ENCODE measurements around the gene XPO6.
A peak's percentile ranks its signal among the peaks of the same experiment; 100 is the strongest.

XPO6 gene

GRCh38 chr16:28196387-28196987 lies 15.3 kb downstream of the XPO6 start:
- ChIA-PET CTCF (interaction anchor here (1.0 to 1.1 kb wide), 2 partner anchors 8 to 16 kb away, joined by 3 to 4 read pairs; no protein-coding TSS in a partner anchor), POLR2A (no interaction called here)
- no peak for DNase-seq (ENCODE audit: extremely low spot score)
- TF ChIP-seq CTCF (IDR thresholded peaks at IDR 0.05; ENCODE audit: control extremely low read depth, extremely low read depth, low read depth, missing control alignments): no peak

- no peak for DNase-seq (ENCODE audit: extremely low spot score)
- ChIA-PET POLR2A (no interaction called here), CTCF (no interaction called here)
- no peak for TF ChIP-seq CTCF (IDR thresholded peaks at IDR 0.05; ENCODE audit: control extremely low read depth, extremely low read depth, low read depth, missing control alignments)
Observed at GRCh38 chr16:28195859-28196258, 15.9 kb downstream of the XPO6 start.

GRCh38 chr16:28193530-28194423 lies 18.0 kb downstream of the XPO6 start:
- ChIA-PET POLR2A (interaction anchor here (0.6 kb wide), 1 partner anchor 39 kb away, joined by 7 read pairs; no protein-coding TSS in a partner anchor), CTCF (interaction anchor here (0.8 to 4.0 kb wide), 9 partner anchors 9 to 30 kb away, joined by 3 to 46 read pairs (median 5); no protein-coding TSS in a partner anchor)
- TF ChIP-seq CTCF (IDR thresholded peaks at IDR 0.05; ENCODE audit: control extremely low read depth, extremely low read depth, low read depth, missing control alignments): no peak
- no peak for DNase-seq (ENCODE audit: extremely low spot score)

GRCh38 chr16:28192806-28193529 lies 18.8 kb downstream of the XPO6 start:
- DNase-seq (ENCODE audit: extremely low spot score): peak; percentile 74
- CTCF ChIA-PET: interaction anchor here (1.5 to 4.0 kb wide), 4 partner anchors 10 to 17 kb away, joined by 7 to 46 read pairs (median 16); no protein-coding TSS in a partner anchor
- POLR2A ChIA-PET: no interaction called here
- peak; percentile 29 for TF ChIP-seq CTCF (IDR thresholded peaks at IDR 0.05; ENCODE audit: control extremely low read depth, extremely low read depth, low read depth, missing control alignments)

- ChIA-PET POLR2A (interaction anchor here (1.3 kb wide), 1 partner anchor 10 kb away, joined by 4 read pairs; no protein-coding TSS in a partner anchor), CTCF (interaction anchor here (0.7 to 4.0 kb wide), 4 partner anchors 12 to 130 kb away, joined by 3 to 46 read pairs (median 13); no protein-coding TSS in a partner anchor)
- no peak for TF ChIP-seq CTCF (IDR thresholded peaks at IDR 0.05; ENCODE audit: control extremely low read depth, extremely low read depth, low read depth, missing control alignments)
- no peak for DNase-seq (ENCODE audit: extremely low spot score)
Observed at GRCh38 chr16:28191364-28191960, 20.3 kb downstream of the XPO6 start.
